ENCODE data around the gene PIAS1. TPM values are rescaled to one million over a fixed set of nuclear protein-coding genes. Genes with fewer than 3 reads are reported as not detected.

PIAS1 gene
- total and polyA plus RNA-seq, 11 donors = 6.2 to 37.8 (median 29.4) TPM

DNA sequence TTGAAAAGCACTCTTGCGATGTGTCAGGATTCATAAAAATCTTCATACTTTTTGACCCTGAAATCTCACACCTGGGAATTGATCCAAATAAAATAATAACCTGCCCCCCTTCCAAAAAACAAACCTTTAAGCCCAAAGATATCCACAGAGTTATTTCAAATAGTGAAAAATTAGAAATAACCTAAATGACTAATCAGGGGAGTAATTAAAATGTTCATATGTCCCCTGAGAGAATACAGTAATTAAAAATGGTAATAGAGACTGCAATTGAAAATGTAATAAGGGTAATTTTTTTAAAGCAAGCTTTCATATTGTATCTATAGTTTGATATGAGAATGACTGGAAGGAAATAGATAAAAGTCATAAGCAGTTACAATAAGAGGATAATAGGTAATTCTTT, 83.0 kb downstream of the PIAS1 start:
- Histone ChIP-seq H3K27ac (no peak overlapping the region), H3K4me3 (no peak overlapping the region), H3K27me3 (no peaks in the 10 kb centered on the region), H3K4me1 (peaks cover 0 to 19% (median 0%) of the 10 kb centered on the region in 12 donors), H3K36me3 (peaks cover 0 to 6% (median 0%) of the 10 kb centered on the region in 9 donors), H3K9me3 (no peaks in the 10 kb centered on the region)
- WGBS, 4 donors = 94 to 99% (median 97%) methylated on average over 1 of the region's 1 CpG
- TF ChIP-seq, protein P1, sequence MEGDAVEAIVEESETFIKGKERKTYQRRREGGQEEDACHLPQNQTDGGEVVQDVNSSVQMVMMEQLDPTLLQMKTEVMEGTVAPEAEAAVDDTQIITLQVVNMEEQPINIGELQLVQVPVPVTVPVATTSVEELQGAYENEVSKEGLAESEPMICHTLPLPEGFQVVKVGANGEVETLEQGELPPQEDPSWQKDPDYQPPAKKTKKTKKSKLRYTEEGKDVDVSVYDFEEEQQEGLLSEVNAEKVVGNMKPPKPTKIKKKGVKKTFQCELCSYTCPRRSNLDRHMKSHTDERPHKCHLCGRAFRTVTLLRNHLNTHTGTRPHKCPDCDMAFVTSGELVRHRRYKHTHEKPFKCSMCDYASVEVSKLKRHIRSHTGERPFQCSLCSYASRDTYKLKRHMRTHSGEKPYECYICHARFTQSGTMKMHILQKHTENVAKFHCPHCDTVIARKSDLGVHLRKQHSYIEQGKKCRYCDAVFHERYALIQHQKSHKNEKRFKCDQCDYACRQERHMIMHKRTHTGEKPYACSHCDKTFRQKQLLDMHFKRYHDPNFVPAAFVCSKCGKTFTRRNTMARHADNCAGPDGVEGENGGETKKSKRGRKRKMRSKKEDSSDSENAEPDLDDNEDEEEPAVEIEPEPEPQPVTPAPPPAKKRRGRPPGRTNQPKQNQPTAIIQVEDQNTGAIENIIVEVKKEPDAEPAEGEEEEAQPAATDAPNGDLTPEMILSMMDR (IDR thresholded peaks at IDR 0.05) = no peak
- no peak for TF ChIP-seq POLR2A (IDR thresholded peaks at IDR 0.05)
- intact Hi-C loops (cut with DNase I) = no loop called here
- ATAC-seq (no peak), DNase-seq (no peak)

- 94 to 96% (median 94%) methylated on average over 2 of the region's 2 CpGs for WGBS, 4 donors
- Histone ChIP-seq H3K4me1 (peaks cover 0 to 16% (median 0%) of the 10 kb centered on the region in 12 donors), H3K36me3 (peaks cover 0 to 52% (median 32%) of the 10 kb centered on the region in 9 donors), H3K9me3 (no peaks in the 10 kb centered on the region), H3K27ac (no peak overlapping the region), H3K4me3 (no peak overlapping the region), H3K27me3 (no peaks in the 10 kb centered on the region)
- ATAC-seq (no peak), DNase-seq (no peak)
- no peak for TF ChIP-seq POLR2A (IDR thresholded peaks at IDR 0.05)
- TF ChIP-seq, protein P1 (IDR thresholded peaks at IDR 0.05) = no peak
- intact Hi-C loops (cut with DNase I) = loop anchor here in 1 of 10 donors (5.0 to 10.0 kb wide), 2 partner anchors 48 to 86 kb away; no protein-coding TSS in a partner anchor
Measured at GRCh38 chr15:68143129-68143528, 89.0 kb downstream of the PIAS1 start.

- H3K27me3 ChIP-seq = no peaks in the 10 kb centered on the region
- H3K9me3 ChIP-seq = no peaks in the 10 kb centered on the region
- H3K27ac ChIP-seq = no peak overlapping the region
- peaks cover 0 to 59% (median 33%) of the 10 kb centered on the region in 9 donors for H3K36me3 ChIP-seq
- no peak overlapping the region for H3K4me3 ChIP-seq
- WGBS, 4 donors = 91 to 97% (median 93%) methylated on average over 1 of the region's 1 CpG
- intact Hi-C loops (cut with DNase I) = loop anchor here in 1 of 10 donors (5.0 to 10.0 kb wide), 2 partner anchors 49 to 86 kb away; no protein-coding TSS in a partner anchor
- ATAC-seq (no peak), DNase-seq (no peak)
- peaks cover 0 to 16% (median 0%) of the 10 kb centered on the region in 12 donors for H3K4me1 ChIP-seq
- TF ChIP-seq, protein P1 (IDR thresholded peaks at IDR 0.05) = no peak
- no peak for TF ChIP-seq POLR2A (IDR thresholded peaks at IDR 0.05)
Measured at GRCh38 chr15:68143785-68144184, 89.7 kb downstream of the PIAS1 start.

DNA sequence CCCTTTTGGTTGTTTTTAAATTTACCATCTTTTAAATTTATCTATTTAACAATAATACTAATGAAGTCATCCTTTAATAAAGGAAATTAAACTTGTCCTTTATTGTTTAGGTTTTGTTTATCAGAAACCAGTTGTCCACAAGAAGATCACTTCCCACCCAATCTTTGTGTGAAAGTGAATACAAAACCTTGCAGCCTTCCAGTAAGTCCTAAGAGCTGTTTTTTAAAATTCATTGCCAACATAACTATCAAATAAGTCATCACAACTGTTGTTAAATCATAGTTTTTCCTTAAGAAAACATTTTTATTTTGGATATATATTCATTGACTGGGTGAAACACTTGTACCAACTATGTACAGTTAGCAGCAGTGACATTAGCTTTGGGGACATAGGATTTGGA, 91.6 kb downstream of the PIAS1 start:
- no peaks in the 10 kb centered on the region for H3K9me3 ChIP-seq
- intact Hi-C loops (cut with DNase I) = loop anchor here in 1 of 10 donors (10.0 kb wide), 1 partner anchor 51 kb away; no protein-coding TSS in a partner anchor
- H3K4me1 ChIP-seq = peaks cover 0 to 10% (median 0%) of the 10 kb centered on the region in 12 donors
- no peak for TF ChIP-seq POLR2A (IDR thresholded peaks at IDR 0.05)
- TF ChIP-seq, protein P1 (IDR thresholded peaks at IDR 0.05) = no peak
- no peak overlapping the region for H3K27ac ChIP-seq
- ATAC-seq (no peak), DNase-seq (no peak)
- no peak overlapping the region for H3K4me3 ChIP-seq
- peaks cover 0 to 63% (median 33%) of the 10 kb centered on the region in 9 donors for H3K36me3 ChIP-seq
- H3K27me3 ChIP-seq = no peaks in the 10 kb centered on the region
